ENCODE measurements around the gene ZNF384.

DNA sequence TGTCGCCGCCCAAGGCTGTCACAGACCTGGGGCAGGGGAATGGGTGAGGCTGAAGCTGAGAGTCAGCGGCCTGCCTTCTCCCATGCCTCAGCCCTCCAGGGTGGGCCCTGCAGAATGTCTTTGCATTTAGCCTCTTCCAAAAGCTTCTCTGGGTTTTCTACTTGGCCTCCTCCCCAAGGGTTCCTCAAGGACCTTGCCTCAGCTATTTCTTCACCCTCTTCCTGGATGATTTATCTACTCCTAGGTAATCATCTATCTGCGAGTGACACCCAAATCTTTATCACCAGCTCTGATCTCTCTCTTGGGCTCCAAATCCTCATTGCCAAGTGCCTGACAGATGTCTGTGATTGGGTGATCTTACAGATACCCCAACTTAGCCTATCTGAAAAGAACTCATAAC is 48.7 kb downstream of the ZNF384 start:
- TF ChIP-seq, protein P1, sequence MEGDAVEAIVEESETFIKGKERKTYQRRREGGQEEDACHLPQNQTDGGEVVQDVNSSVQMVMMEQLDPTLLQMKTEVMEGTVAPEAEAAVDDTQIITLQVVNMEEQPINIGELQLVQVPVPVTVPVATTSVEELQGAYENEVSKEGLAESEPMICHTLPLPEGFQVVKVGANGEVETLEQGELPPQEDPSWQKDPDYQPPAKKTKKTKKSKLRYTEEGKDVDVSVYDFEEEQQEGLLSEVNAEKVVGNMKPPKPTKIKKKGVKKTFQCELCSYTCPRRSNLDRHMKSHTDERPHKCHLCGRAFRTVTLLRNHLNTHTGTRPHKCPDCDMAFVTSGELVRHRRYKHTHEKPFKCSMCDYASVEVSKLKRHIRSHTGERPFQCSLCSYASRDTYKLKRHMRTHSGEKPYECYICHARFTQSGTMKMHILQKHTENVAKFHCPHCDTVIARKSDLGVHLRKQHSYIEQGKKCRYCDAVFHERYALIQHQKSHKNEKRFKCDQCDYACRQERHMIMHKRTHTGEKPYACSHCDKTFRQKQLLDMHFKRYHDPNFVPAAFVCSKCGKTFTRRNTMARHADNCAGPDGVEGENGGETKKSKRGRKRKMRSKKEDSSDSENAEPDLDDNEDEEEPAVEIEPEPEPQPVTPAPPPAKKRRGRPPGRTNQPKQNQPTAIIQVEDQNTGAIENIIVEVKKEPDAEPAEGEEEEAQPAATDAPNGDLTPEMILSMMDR (optimal IDR thresholded peaks at IDR 0.05 in 1 of 3, IDR thresholded peaks at IDR 0.05 in 1 of 3, conservative IDR thresholded peaks at IDR 0.05 in 1 of 3; ENCODE audit: extremely low read depth in 1 of 3, insufficient read depth in 2 of 3, low read length in 3 of 3), result no peak
- no peak for TF ChIP-seq EZH2 (IDR thresholded peaks at IDR 0.05; ENCODE audit: low read length)
